Measurements from ENCODE around the gene SH3TC1.

The SH3TC1 gene

DNA sequence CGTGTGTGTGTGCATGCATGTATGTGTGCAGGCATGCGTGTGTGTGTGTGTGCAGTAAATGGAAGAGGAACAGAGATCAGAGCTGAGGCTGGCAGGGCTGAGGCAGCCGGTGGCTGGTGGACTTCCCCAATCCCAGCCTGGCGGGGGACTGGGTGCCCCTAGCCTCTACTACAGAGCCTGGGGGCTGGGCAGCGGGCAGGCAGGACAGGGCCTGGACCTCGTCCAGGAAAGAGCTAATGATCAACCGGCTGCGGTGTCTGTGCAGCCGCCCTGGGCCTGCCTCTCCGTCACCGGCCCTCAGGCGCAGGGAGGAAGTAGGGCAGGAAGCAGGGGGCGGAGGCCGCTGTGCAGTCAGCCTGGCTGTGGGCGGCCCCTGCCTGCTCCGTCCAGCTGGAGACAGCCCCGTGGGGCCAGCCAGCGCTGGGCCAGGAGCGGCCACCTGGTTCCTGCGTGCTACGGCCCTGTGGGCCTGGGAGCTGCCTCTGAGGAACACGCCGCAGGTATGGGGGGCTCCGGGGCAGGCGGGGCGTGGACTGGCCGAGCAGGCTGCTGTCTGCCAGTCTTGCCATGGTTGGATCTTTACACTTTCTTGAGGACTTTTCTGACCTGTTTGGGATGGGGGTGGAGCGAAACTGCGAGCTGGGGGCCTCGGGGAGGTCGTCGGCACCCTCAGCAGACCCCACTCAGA is at the start of gene SH3TC1:
TSS of gene SH3TC1 (plus strand) at position 385 of the 688 bp plus-strand sequence. CDS start 5,905 bp downstream, outside the sequence.
- peak; percentile 56 to 71 for DNase-seq

- DNase-seq = no peak
Observed at GRCh38 chr4:8149664-8150063, 49.4 kb upstream of the SH3TC1 start.

DNA sequence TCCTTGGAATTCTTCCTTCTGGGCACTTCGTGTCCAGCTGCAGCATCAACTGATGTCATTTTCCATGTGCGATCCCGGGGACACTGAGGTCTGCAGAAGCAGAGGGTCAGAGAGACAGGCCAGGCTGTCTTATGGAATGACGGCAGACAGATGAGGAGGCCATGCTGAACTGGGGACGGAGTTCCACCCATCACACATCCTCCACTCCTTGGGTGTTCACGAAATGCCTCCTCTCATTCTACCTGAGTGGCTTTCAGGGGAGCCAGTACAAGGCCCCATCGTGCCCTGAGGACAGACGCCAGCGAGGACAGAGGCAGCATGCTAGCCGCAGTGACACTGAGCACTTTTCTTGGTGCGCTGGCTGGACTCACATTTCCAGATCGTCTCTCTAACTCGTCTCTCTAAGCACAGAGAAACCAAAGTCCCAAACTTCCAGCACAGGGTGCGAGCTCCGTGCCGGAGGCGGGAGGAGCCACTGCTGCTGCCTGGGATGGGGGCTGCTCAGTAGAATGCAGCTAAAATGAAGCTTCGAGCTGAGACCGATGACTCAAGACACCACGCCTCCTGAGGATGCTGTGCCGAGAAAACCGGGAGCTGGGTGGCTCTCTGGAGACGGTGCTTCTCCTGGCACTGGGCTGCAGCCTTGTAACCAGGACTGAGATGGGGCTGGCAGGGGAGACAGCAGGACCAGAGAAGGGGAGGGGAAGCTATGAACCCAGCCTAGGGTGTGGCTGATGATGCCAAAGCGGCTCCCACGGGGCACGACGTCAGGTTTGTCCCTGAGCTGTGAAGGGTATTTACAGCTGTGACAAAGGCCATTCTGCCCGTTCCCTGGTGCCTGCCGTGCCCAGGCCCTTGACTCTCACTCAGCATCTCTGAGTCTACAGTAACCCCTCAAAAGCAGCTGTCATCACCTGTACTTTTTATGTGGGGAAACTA is 48.7 kb upstream of the SH3TC1 start:
- no peak for DNase-seq

GRCh38 chr4:8151165-8151650 is 47.9 kb upstream of the SH3TC1 start:
- DNase-seq = no peak

- DNase-seq = no peak
Observed at GRCh38 chr4:8152090-8152864, 46.8 kb upstream of the SH3TC1 start.

- no peak for DNase-seq
Observed at GRCh38 chr4:8152865-8153257, 46.2 kb upstream of the SH3TC1 start.

- DNase-seq = no peak
Observed at GRCh38 chr4:8153441-8153840, 45.6 kb upstream of the SH3TC1 start.

DNA sequence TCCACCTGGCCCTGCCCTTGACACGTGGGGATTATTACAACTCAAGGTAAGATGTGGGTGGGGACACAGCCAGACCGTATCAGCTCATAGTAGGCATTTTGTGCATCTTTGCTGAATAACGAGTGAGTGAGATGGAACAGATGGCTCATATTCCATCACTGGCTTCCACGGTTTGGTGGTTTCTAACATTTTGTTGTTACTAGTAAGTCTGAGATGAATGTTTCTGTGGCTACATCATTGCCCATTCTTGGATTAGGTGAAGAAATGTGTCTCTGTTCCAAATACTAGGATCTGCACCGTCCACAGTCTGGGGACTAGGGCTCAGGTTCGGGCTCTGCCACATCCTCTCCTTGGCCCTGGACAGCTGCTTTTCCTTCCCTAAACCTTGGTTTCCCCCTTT is 44.0 kb upstream of the SH3TC1 start:
- DNase-seq = no peak

DNA sequence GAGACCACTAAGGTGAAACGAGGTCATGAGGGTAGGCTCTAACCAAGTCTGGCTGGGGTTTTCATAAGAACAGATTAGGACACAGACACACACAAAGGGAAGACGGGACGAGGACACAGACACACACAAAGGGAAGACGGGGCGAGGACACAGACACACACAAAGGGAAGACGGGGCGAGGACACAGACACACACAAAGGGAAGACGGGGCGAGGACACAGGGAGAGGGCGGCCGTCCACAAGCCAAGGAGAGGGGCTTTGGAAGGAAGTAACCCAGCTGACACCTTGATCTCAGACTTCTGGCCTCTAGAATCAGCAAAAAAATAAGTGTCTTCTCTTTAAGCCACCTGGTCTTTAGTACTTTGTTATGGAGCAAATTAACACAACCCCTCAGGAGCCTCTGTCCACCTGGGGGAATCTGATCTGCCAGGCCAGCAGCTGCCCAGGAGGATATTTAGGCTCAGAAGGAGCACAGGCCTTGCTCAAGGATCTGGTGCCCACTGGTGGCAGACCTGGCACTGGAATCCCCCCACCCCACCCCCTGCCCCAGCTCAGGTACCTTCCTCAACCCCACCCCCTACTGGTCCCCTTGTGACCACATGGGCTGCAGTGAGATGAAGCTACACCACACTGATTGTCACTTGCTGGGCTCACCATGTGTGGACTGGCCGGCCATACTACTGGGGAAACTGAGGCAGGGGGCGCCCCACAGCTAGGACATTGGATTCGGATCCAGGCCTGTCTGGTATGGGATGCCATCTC is 43.2 kb upstream of the SH3TC1 start:
- DNase-seq = no peak

GRCh38 chr4:8156617-8157016 is 42.5 kb upstream of the SH3TC1 start:
- no peak for DNase-seq

DNA sequence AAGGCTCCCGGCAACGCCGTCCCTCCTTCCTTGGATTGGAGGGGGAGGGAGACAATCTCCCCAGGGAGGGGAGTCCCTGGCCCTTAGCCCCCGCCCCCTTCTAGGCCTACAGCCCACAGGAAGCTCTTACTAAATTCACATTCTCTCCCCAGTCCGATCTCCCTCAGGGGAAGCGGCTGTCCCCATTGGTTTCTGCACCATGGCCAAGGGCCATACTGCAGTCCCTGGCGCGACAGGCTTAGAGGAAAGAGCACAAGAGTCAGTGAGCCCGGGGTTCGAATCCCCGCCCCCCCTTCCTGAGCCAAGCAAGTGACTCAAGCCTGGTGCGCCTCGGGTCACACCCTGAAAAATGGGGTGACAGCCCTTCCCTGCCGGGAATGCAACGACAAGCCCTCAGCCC is 41.6 kb upstream of the SH3TC1 start:
- DNase-seq = peak in 1 of 2 donors; percentile 13

- DNase-seq = no peak
Observed at GRCh38 chr4:8157944-8158709, 41.0 kb upstream of the SH3TC1 start.

DNA sequence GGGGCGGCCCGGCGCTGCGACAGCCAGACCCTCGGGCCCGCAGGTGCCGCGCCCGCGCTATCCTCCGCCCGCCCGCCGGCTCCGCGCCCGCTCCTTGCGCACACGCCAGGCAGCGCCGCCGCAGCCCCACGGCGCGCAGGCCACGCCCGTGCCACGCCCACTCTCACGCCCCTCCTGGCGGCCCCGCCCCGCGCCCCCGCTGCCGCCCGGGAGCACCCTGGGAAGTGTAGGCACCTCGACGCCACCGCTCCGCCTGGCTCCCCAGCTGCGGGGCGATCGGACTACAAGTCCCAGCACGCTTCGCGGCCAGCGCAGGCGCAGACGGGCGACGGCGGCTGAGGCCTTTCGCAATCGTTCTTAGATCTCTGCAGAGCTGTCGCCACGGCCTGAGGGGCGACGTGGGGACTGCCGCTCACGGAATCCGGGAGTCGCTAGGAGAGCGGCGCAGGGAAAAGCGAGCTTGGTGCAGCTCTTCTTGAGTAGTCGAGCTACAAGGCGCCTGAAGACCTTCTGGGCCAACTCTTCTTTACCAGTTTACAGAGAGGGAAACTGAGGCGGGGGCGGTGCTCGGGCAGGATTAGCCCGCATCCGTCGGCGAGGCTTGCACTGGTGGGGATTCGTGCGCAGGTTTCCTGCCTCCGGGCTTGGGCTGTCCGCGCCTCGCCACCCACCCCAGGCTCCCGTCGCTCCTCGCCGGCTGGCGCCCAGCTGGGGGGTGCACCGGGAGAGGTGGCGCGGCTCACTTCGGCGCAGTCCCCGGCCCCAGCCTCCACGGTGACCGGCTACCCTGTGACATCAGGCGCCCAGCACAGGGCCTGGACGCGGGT is 40.2 kb upstream of the SH3TC1 start, which contains the start of gene ABLIM2:
TSS of gene ABLIM2 (minus strand) at position 104 of the 827 bp plus-strand sequence. CDS start 124 bp downstream, outside the sequence.
- peak; percentile 98 to 99 for DNase-seq

DNA sequence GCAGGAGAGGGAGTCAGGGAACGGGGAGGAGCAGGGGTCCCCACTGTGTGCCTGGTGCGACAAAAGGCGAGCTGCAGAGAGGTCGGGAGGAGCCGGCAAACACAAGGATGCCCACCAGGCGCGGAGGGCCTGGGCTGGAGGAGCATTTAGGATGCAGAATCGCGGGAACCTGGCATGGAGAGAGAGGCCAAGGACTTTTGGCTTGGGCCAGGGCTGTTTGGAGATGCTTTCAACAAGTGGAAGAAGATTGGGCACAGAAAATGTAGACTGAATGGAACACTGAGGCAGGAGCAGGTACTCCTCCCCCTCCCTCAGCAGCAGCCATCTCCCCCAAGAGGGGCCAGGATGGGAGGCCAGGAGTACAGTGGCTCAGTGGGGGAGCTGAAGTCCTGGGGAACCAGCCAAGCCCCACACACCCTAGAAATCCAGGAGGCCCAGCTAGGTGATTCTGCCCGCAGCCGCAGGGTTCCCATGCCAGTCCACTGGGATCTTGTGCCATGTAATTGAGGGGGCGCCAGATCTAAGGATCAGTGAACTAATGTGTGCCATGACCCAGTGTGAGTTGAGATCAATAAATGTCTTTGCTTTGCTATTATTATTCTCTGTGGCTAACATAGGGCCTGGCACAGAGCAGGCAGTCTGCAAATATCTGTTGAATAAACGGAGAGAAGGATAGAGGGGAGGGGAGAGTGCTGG is 39.4 kb upstream of the SH3TC1 start:
- no peak for DNase-seq

DNA sequence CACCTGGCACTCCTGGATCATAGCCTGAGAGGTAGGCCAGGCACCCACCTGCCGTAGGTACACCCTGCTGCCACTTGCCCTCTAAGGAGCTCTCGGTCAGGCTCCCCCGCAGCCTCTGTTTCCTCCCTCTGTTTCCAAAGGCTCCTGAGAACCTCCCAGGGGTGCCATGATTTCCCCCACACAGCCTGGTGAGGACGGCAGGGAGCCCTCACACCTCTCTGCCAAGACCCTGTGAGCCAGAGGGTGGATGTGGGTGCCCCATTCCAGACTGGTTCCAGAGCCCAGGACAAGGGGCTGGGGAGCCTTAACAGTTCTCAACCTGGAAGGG is 38.9 kb upstream of the SH3TC1 start:
- DNase-seq = no peak

- no peak for DNase-seq
Observed at GRCh38 chr4:8160572-8160971, 38.5 kb upstream of the SH3TC1 start.

GRCh38 chr4:8162625-8163024 is 36.5 kb upstream of the SH3TC1 start:
- no peak for DNase-seq

DNA sequence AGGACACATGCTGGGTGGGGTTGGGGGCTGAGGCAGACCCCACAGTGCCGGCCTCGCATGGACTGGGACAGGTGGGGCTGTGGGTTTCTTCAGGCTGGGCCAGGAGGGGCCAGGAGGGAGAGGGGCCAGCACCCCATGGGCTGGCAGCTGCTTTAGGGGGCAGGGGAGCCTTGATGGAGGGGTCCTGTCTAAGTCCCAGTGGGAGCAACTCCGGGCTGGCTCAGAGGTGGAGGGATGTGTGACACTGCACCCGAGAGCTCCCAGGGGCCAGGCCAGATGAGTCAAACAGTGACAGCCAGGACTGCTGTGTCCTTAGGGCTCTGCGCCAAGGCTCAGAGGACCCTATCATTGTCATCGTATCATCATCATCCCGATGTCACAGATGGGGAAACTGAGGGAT is 36.1 kb upstream of the SH3TC1 start:
- no peak for DNase-seq

GRCh38 chr4:8163436-8164193 is 35.5 kb upstream of the SH3TC1 start:
- DNase-seq = no peak
